ENCODE results near the gene TUBB2B. TPM values are rescaled to one million over a fixed set of nuclear protein-coding genes. Genes with fewer than 3 reads are reported as not detected.

Gene TUBB2B
- total RNA-seq, 1 donor from 2014 or later: 158 TPM

DNA sequence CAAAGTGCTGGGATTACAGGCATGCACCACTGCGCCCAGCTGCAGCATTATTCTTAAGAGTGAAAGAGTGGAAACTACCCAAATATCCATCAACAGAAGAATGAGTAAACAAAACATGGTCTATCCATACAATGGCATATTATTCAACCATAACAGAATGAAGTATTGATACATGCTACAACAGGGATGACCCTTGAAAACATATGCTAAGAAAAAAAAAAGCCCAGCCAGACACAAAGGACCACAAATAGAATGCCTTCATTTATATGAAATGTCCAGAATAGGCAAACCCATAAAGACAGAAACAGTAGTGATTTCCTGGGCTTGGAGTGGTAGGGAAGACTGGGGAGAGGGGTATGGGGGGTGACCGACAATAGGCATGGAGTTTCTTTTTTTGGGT, 7.1 kb downstream of the TUBB2B start:
- no peak for DNase-seq (ENCODE audit: extremely low spot score, unreplicated experiment)
- H3K9me3 Mint-ChIP-seq: no peaks in the 10 kb centered on the region
- H3K4me1 Mint-ChIP-seq (ENCODE audit: unreplicated experiment): no peaks in the 10 kb centered on the region
- H3K27ac Mint-ChIP-seq: no peak overlapping the region
- H3K27me3 Mint-ChIP-seq: peaks cover 26% of the 10 kb centered on the region
- TF ChIP-seq, protein P1, sequence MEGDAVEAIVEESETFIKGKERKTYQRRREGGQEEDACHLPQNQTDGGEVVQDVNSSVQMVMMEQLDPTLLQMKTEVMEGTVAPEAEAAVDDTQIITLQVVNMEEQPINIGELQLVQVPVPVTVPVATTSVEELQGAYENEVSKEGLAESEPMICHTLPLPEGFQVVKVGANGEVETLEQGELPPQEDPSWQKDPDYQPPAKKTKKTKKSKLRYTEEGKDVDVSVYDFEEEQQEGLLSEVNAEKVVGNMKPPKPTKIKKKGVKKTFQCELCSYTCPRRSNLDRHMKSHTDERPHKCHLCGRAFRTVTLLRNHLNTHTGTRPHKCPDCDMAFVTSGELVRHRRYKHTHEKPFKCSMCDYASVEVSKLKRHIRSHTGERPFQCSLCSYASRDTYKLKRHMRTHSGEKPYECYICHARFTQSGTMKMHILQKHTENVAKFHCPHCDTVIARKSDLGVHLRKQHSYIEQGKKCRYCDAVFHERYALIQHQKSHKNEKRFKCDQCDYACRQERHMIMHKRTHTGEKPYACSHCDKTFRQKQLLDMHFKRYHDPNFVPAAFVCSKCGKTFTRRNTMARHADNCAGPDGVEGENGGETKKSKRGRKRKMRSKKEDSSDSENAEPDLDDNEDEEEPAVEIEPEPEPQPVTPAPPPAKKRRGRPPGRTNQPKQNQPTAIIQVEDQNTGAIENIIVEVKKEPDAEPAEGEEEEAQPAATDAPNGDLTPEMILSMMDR (conservative IDR thresholded peaks at IDR 0.05): no peak
- no peak overlapping the region for H3K4me3 Mint-ChIP-seq
- peaks cover 11% of the 10 kb centered on the region for H3K36me3 Mint-ChIP-seq

DNA sequence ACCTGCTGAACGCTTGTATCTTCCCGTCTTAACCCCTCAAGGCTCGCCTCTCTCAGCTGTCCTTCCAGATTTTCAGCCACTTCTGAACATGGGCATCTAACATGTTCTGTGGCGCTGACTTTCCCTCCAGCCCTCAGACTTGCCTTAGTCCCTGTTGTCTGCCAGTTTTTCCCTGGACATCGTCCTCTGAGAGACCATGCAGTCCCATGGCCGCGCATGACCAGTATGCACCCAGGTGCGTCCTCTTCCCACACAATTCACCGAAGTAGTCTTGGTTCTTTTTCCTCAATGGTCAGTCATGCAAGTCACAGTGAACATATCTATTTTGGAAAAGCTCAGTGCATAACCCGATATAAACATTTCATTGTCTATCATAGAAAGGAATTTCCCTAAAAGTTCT, 9.2 kb downstream of the TUBB2B start:
- Mint-ChIP-seq H3K9me3 (no peaks in the 10 kb centered on the region), H3K27me3 (peaks cover 19% of the 10 kb centered on the region), H3K4me3 (no peak overlapping the region), H3K36me3 (no peaks in the 10 kb centered on the region), H3K27ac (no peak overlapping the region), H3K4me1 (ENCODE audit: unreplicated experiment) (no peaks in the 10 kb centered on the region)
- TF ChIP-seq, protein P1 (conservative IDR thresholded peaks at IDR 0.05): no peak
- no peak for DNase-seq (ENCODE audit: extremely low spot score, unreplicated experiment)

DNA sequence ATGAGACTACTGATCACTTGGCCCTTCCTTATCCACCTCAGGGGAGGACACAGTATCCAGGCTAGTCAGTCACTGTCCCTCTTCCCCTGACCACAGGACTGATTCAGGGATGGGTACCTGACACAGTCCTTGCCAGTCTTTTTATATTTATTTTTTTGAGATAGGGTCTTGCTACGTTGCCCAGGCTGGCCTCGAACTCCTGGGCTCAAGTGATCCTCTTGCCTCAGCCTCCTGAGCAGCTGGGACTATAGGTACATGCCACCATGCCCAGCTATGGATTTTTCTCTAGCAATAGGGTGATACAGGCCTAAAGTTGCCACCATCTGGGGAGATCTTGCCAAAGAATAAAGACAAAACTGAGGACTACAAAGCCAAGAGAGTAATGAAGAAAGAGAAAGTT, 10.2 kb downstream of the TUBB2B start:
- DNase-seq (ENCODE audit: extremely low spot score, unreplicated experiment): no peak
- Mint-ChIP-seq H3K4me3 (no peak overlapping the region), H3K27me3 (peaks cover 22% of the 10 kb centered on the region), H3K4me1 (ENCODE audit: unreplicated experiment) (no peaks in the 10 kb centered on the region), H3K36me3 (no peaks in the 10 kb centered on the region), H3K9me3 (no peaks in the 10 kb centered on the region), H3K27ac (no peak overlapping the region)
- TF ChIP-seq, protein P1 (conservative IDR thresholded peaks at IDR 0.05): no peak

DNA sequence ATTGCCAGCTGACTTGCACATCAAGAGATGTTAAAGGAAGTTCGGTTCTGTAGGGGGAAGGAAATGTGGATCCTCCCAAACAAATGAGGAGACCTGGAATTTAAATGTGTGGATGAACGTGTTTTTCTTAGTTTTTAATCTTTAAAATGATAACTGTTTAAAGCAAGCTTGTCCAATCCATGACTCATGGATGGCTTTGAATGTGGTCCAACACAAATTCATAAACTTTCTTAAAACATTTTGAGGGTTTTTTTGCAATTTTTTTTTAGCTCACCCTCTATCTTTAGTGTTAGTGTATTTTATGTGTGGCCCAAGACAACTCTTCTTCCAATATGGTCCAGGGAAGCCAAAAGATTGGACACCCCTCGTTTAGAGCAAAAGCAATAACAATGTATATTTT, 12.6 kb downstream of the TUBB2B start:
- no peak overlapping the region for H3K4me3 Mint-ChIP-seq
- H3K36me3 Mint-ChIP-seq: no peaks in the 10 kb centered on the region
- no peaks in the 10 kb centered on the region for H3K4me1 Mint-ChIP-seq (ENCODE audit: unreplicated experiment)
- H3K27ac Mint-ChIP-seq: no peak overlapping the region
- peaks cover 19% of the 10 kb centered on the region for H3K27me3 Mint-ChIP-seq
- DNase-seq (ENCODE audit: extremely low spot score, unreplicated experiment): no peak
- TF ChIP-seq, protein P1 (conservative IDR thresholded peaks at IDR 0.05): no peak
- H3K9me3 Mint-ChIP-seq: no peaks in the 10 kb centered on the region

DNA sequence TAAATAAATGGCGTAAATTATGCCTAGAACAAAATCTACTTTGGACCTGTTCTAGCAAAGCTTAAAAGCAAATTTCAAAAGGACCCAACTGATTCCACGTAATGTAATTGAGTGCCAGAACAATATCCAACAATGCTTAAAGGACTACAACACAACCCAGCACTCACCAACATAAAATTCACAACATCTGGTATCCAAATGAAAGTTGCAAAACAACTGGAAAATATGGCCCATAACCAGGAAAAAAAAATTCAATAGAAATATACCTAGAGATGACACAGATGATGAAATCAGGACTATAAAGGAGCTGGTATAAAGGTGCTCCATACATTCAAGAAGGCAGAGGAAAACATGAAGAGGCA, 14.1 kb downstream of the TUBB2B start:
- Mint-ChIP-seq H3K4me1 (ENCODE audit: unreplicated experiment) (peaks cover 14% of the 10 kb centered on the region), H3K27ac (no peak overlapping the region), H3K9me3 (no peaks in the 10 kb centered on the region), H3K4me3 (no peak overlapping the region), H3K27me3 (peaks cover 18% of the 10 kb centered on the region), H3K36me3 (no peaks in the 10 kb centered on the region)
- TF ChIP-seq, protein P1 (conservative IDR thresholded peaks at IDR 0.05): no peak
- no peak for DNase-seq (ENCODE audit: extremely low spot score, unreplicated experiment)

DNA sequence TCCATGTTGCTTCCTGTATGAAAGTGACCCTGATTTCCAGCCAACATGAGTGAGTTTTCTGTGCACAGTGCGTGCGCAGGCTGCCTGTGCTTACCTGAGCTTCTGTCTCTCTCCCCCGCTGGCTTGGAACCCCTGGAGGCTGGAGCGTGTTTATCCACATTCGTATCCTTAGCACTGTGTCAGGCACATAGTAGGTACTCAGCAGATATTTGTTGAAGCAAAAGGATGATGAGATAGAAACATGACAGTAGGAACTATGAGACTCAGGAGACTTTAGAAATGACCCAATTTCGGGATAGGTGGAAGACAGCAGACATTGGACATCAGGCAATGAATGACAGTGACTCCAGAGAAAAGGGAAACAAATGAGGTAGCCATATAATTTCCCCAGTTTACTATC, 15.2 kb downstream of the TUBB2B start:
- no peaks in the 10 kb centered on the region for H3K36me3 Mint-ChIP-seq
- TF ChIP-seq, protein P1 (conservative IDR thresholded peaks at IDR 0.05): no peak
- H3K27ac Mint-ChIP-seq: no peak overlapping the region
- peaks cover 16% of the 10 kb centered on the region for H3K27me3 Mint-ChIP-seq
- H3K4me1 Mint-ChIP-seq (ENCODE audit: unreplicated experiment): peaks cover 18% of the 10 kb centered on the region
- DNase-seq (ENCODE audit: extremely low spot score, unreplicated experiment): no peak
- no peak overlapping the region for H3K4me3 Mint-ChIP-seq
- H3K9me3 Mint-ChIP-seq: no peaks in the 10 kb centered on the region
